ENCODE measurements around the gene DEDD. TPM values are rescaled to one million over a fixed set of nuclear protein-coding genes. Genes with fewer than 3 reads are reported as not detected.
A peak's percentile ranks its signal among the peaks of the same experiment; 100 is the strongest.

Gene DEDD
- total and polyA plus RNA-seq, 2 of the 13 experiments (the other 11 are each of a cell fraction or from before 2014, with no cell fraction given): 12.6 to 27.8 TPM

GRCh38 chr1:161117759-161118581, 14.5 kb downstream of the DEDD start, which contains the start of the genes NIT1 and PFDN2 (continued):
- no peak for TF ChIP-seq MLXIP (CRISPR knock-in tag; IDR thresholded peaks at IDR 0.05; ENCODE audit: borderline replicate concordance)
- TF ChIP-seq ZNF432 (CRISPR knock-in tag; IDR thresholded peaks at IDR 0.05; ENCODE audit: borderline replicate concordance): no peak
- TF ChIP-seq ZNF180 (CRISPR knock-in tag; IDR thresholded peaks at IDR 0.05; ENCODE audit: borderline replicate concordance, low read depth): 0 out of 2 replicates have a peak, but pooled peaks have one; percentile 44
- TF ChIP-seq MIER2 (CRISPR knock-in tag; IDR thresholded peaks at IDR 0.05): 0 out of 2 replicates have a peak, but pooled peaks have one; percentile 17
- TF ChIP-seq HMGXB4 (CRISPR knock-in tag; IDR thresholded peaks at IDR 0.05; ENCODE audit: borderline replicate concordance in 1 of 2, low read depth in 1 of 2): peak; percentile 64 to 66
- peak; percentile 73 for TF ChIP-seq SRY (CRISPR knock-in tag; IDR thresholded peaks at IDR 0.05)
- no peak for TF ChIP-seq THYN1 (CRISPR knock-in tag; IDR thresholded peaks at IDR 0.05; ENCODE audit: borderline replicate concordance, low read depth)
- 0 out of 2 replicates have a peak, but pooled peaks have one; percentile 14 for TF ChIP-seq ZNF577 (CRISPR knock-in tag; IDR thresholded peaks at IDR 0.05; ENCODE audit: borderline replicate concordance, low read depth)
- peak; percentile 78 for TF ChIP-seq SP2 (CRISPR knock-in tag; IDR thresholded peaks at IDR 0.05)
- peak; percentile 31; the same call in 1 of the 2 replicates for TF ChIP-seq ZNF441 (CRISPR knock-in tag; IDR thresholded peaks at IDR 0.05; ENCODE audit: borderline replicate concordance)
- no peak; the same call in 1 of the 2 replicates for TF ChIP-seq ZNF746 (CRISPR knock-in tag; IDR thresholded peaks at IDR 0.05)
- TF ChIP-seq ZNF652 (CRISPR knock-in tag; IDR thresholded peaks at IDR 0.05; ENCODE audit: borderline replicate concordance, low read depth): no peak
- no peak for TF ChIP-seq NFRKB (IDR thresholded peaks at IDR 0.05)
- TF ChIP-seq ZSCAN30 (CRISPR knock-in tag; IDR thresholded peaks at IDR 0.05): no peak
- TF ChIP-seq ZNF503 (CRISPR knock-in tag; IDR thresholded peaks at IDR 0.05): peak; percentile 32; the same call in 1 of the 2 replicates
- TF ChIP-seq ZNF260 (CRISPR knock-in tag; IDR thresholded peaks at IDR 0.05; ENCODE audit: borderline replicate concordance, low read depth): no peak
- no peak for TF ChIP-seq MLX (CRISPR knock-in tag; IDR thresholded peaks at IDR 0.05)
- TF ChIP-seq ZNF850 (CRISPR knock-in tag; conservative IDR thresholded peaks at IDR 0.05): no peak
- no peak; the same call in 1 of the 2 replicates for TF ChIP-seq ZFP82 (CRISPR knock-in tag; IDR thresholded peaks at IDR 0.05; ENCODE audit: borderline replicate concordance)
- TF ChIP-seq MED13 (CRISPR knock-in tag; IDR thresholded peaks at IDR 0.05): 0 out of 2 replicates have a peak, but pooled peaks have one; percentile 49
- TF ChIP-seq ZNF282 (IDR thresholded peaks at IDR 0.05; ENCODE audit: partially characterized antibody): no peak

All from HepG2 (cell line).